Suprapubic skin (tissue), 4 donors: ENCODE results near the gene ETV6. TPM values are rescaled to one million over a fixed set of nuclear protein-coding genes. Genes with fewer than 3 reads are reported as not detected.

Experiments used
- DNase-seq, 2 donors: peaks; one replicate each; pipeline ENCODE4 v3.0.0-alpha.2; 2019; ENCODE audit warnings: low spot score in 2 of 2
- H3K27ac ChIP-seq: fragments of 200-600 bp; sonication (generic); one replicate; pipeline ENCODE4 v1.5.1; 2019
- H3K27me3 ChIP-seq: fragments of 200-600 bp; sonication (generic); one replicate; pipeline ENCODE4 v1.5.1; 2019
- H3K36me3 ChIP-seq: fragments of 200-600 bp; sonication (generic); one replicate; pipeline ENCODE4 v1.5.1; 2019
- H3K4me1 ChIP-seq: fragments of 200-600 bp; sonication (generic); one replicate; pipeline ENCODE4 v1.5.1; 2019
- H3K4me3 ChIP-seq: fragments of 200-600 bp; sonication (generic); one replicate; pipeline ENCODE4 v1.5.1; 2019; ENCODE audit warnings: mild to moderate bottlenecking
- H3K9me3 ChIP-seq: fragments of 200-600 bp; sonication (generic); one replicate; pipeline ENCODE4 v1.5.1; 2019
- CTCF ChIP-seq, 2 donors: fragments of 200-600 bp in 1 of 2; fragments of 450-650 bp in 1 of 2; sonication (generic) in 1 of 2; IDR thresholded peaks; one replicate each; pipeline ENCODE4 v1.5.1; 2016 to 2019; ENCODE audit warnings: antibody characterized with exemption in 2 of 2, mild to moderate bottlenecking in 1 of 2, moderate library complexity in 1 of 2
- EP300 ChIP-seq: sonication (generic); formaldehyde crosslinking; IDR thresholded peaks from one replicate; pipeline ENCODE4 v1.6.1; 2017; ENCODE audit warnings: antibody characterized with exemption
- POLR2A ChIP-seq, 2 donors: fragments of 450-650 bp; IDR thresholded peaks; one replicate each; pipeline ENCODE4 v1.6.1; 2017; ENCODE audit warnings: antibody characterized with exemption in 2 of 2, mild to moderate bottlenecking in 2 of 2, moderate library complexity in 2 of 2
- POLR2AphosphoS5 ChIP-seq, 3 donors: sonication (generic); formaldehyde crosslinking; IDR thresholded peaks; one replicate each; pipeline ENCODE4 v1.6.1; 2017; ENCODE audit warnings: antibody characterized with exemption in 3 of 3
- WGBS: methylation state at CpG from one replicate; pipeline ENCODE4 v1.1.5; 2018; 5-methylcytosine and 5-hydroxymethylcytosine counted together
- total RNA-seq, 4 donors: library from RNA; depleted of rRNA; stranded (reverse); fragments of >200 nt; gene quantifications; one replicate each; pipeline ENCODE4 v1.1.0, GENCODE V29; 2016

ETV6 gene
- total RNA-seq, 4 donors from 2014 or later = 16.9 to 41.4 (median 25.1) TPM

GRCh38 chr12:11916771-11917170, 267.3 kb downstream of the ETV6 start:
- Histone ChIP-seq H3K9me3 (no peaks in the 10 kb centered on the region), H3K36me3 (no peaks in the 10 kb centered on the region), H3K4me1 (no peaks in the 10 kb centered on the region), H3K27ac (no peak overlapping the region), H3K27me3 (no peaks in the 10 kb centered on the region), H3K4me3 (no peak overlapping the region)
- 80% methylated on average over 1 of the region's 1 CpG for WGBS
- no peak for DNase-seq
- TF ChIP-seq POLR2AphosphoS5 (IDR thresholded peaks at IDR 0.05) (no peak), POLR2A (IDR thresholded peaks at IDR 0.05) (no peak), CTCF (IDR thresholded peaks at IDR 0.05) (no peak), EP300 (no peak)

DNA sequence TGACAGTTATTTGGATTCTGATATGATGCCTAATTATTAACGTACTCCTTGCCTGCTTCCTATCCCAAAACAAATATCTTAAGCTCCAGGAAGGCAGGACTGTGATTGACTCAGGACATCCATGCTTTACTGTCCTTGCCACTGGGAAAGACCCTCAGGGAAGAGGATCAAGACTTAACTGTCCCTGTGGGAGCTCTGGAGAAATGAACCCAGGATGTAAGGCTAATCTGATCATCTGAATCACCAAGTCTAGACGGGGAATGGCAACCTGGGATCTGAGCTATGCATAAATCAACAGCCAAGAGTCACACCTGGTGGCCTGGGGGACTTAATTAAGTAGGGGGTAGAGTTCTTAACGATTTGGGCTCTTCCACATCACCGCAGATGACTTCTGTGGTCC, 268.0 kb downstream of the ETV6 start:
- Histone ChIP-seq H3K27me3 (no peaks in the 10 kb centered on the region), H3K9me3 (no peaks in the 10 kb centered on the region), H3K4me1 (no peaks in the 10 kb centered on the region), H3K4me3 (no peak overlapping the region), H3K27ac (no peak overlapping the region), H3K36me3 (no peaks in the 10 kb centered on the region)
- no peak for DNase-seq
- TF ChIP-seq EP300 = no peak
- no peak for TF ChIP-seq CTCF (IDR thresholded peaks at IDR 0.05)
- no peak for TF ChIP-seq POLR2AphosphoS5 (IDR thresholded peaks at IDR 0.05)
- no peak for TF ChIP-seq POLR2A (IDR thresholded peaks at IDR 0.05)
- 60% methylated on average over 4 of the region's 4 CpGs for WGBS

DNA sequence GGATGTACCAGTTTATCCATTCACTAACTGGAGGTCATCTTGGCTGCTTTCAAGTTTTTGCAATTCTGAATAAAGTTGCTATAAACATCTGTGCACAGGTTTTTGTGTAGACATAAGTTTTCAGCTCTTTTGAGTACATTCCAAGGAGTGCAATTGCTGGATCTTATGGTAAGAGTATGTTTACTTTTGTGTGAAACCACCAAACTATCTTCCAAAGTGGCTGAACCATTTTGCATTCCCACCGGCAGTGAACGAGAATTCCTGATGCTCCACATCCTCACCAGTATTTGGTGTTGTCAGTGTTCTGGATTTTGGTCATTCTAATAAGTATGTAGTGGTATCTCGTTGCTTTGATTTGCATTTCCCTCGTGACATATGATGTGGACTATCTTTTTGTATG, 270.8 kb downstream of the ETV6 start:
- Histone ChIP-seq H3K36me3 (no peaks in the 10 kb centered on the region), H3K9me3 (no peaks in the 10 kb centered on the region), H3K4me3 (no peak overlapping the region), H3K4me1 (no peaks in the 10 kb centered on the region), H3K27ac (no peak overlapping the region), H3K27me3 (no peaks in the 10 kb centered on the region)
- WGBS = 85% methylated on average over 4 of the region's 4 CpGs
- no peak for TF ChIP-seq EP300
- DNase-seq = no peak

- Histone ChIP-seq H3K36me3 (no peaks in the 10 kb centered on the region), H3K4me1 (no peaks in the 10 kb centered on the region), H3K27ac (no peak overlapping the region), H3K9me3 (no peaks in the 10 kb centered on the region), H3K4me3 (no peak overlapping the region), H3K27me3 (no peaks in the 10 kb centered on the region)
- no peak for DNase-seq
- 85% methylated on average over 1 of the region's 1 CpG for WGBS
- no peak for TF ChIP-seq CTCF (IDR thresholded peaks at IDR 0.05)
- no peak for TF ChIP-seq EP300
- TF ChIP-seq POLR2A (IDR thresholded peaks at IDR 0.05) = no peak
- TF ChIP-seq POLR2AphosphoS5 (IDR thresholded peaks at IDR 0.05) = no peak
Observed at GRCh38 chr12:11922361-11922760, 272.9 kb downstream of the ETV6 start.

DNA sequence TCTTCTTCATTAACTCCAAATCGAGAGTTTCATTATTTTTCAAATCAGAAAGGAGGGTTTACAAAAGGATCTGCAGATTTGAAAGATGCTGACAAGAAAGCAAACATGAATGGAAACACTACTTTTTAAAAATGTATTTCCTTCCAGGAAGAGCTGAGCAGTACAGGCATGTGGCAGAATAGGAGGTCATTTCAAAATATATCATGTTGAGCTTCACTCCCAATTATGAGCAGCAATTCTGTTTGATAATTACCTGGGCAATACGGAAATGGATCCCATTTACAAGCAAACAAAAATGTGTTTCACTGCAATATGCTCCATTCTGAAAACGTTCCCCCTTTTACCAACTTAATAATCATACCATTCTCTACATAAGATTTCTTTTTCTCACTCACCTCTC, 273.6 kb downstream of the ETV6 start:
- no peaks in the 10 kb centered on the region for H3K9me3 ChIP-seq
- no peak overlapping the region for H3K4me3 ChIP-seq
- H3K4me1 ChIP-seq = no peaks in the 10 kb centered on the region
- H3K27me3 ChIP-seq = no peaks in the 10 kb centered on the region
- no peaks in the 10 kb centered on the region for H3K36me3 ChIP-seq
- 82% methylated on average over 3 of the region's 3 CpGs for WGBS
- TF ChIP-seq EP300 (no peak), POLR2A (IDR thresholded peaks at IDR 0.05) (no peak), CTCF (IDR thresholded peaks at IDR 0.05) (no peak), POLR2AphosphoS5 (IDR thresholded peaks at IDR 0.05) (no peak)
- no peak overlapping the region for H3K27ac ChIP-seq
- DNase-seq = no peak

- DNase-seq = no peak
- Histone ChIP-seq H3K27ac (no peak overlapping the region), H3K9me3 (no peaks in the 10 kb centered on the region), H3K36me3 (no peaks in the 10 kb centered on the region), H3K27me3 (no peaks in the 10 kb centered on the region), H3K4me1 (no peaks in the 10 kb centered on the region), H3K4me3 (no peak overlapping the region)
- 63% methylated on average over 10 of the region's 15 CpGs for WGBS
- TF ChIP-seq EP300 (no peak), CTCF (IDR thresholded peaks at IDR 0.05) (no peak), POLR2AphosphoS5 (IDR thresholded peaks at IDR 0.05) (no peak), POLR2A (IDR thresholded peaks at IDR 0.05) (no peak)
Observed at GRCh38 chr12:11927286-11927935, 277.9 kb downstream of the ETV6 start.
